ENCODE data around the gene TRAPPC12.
"Not testable (repeated sequence)": the region's sequence is repeated elsewhere in the genome, so short reads cannot be mapped to it uniquely, and the experiment has no call there.

Gene TRAPPC12

GRCh38 chr2:3433339-3433699, 53.8 kb downstream of the TRAPPC12 start:
- no peak for DNase-seq (ENCODE audit: low spot score)

DNA sequence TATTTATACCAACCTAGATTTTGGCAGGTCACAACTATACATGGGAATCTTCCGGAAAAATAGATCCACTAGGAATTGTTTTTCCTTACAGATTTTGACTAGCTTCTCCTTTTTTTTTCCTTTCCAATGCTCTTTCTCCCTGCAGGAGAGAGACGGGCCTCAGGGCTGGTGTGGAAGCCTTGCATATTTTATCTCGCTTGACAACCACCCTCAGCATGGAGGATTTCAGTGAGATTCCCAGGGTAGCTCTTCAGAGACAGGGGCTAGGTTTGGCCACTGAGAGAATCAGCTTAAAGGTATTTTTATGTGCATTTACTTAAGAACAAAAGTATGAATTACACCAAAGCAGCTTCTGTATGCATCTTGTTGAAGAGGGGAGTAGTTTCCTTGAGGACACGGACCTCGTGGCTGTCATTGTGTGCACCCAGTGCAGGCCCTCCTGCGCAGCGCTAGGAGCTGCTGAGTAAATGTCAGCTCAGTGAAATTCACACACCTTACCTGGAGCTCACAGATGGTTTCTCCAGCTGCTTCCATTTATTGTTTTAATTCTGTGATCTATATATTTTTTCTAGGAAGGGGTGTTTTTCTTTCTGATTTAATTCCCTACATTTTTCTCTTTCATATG, 54.4 kb downstream of the TRAPPC12 start:
- no peak for DNase-seq (ENCODE audit: low spot score)

- DNase-seq (ENCODE audit: low spot score) = no peak
Observed at GRCh38 chr2:3434654-3435053, 55.2 kb downstream of the TRAPPC12 start.

DNA sequence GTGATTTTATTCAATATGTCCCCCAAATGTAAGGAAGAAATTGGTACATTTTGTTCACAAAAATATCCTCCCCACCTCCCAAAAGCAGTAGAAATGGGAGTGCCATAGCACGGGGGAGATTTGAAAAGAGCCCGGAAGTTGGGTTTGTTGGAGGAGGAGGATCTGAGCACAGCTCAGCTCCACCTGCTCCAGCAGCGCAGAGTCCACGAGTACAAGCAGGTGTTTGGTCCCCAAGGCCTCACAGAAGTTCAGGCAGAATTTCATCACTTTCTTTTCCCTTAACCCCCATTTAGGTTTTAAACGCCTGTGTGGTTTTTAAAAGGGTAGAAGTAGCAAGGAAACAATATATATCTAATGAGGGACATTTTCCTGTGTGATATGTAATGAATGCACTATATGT, 56.0 kb downstream of the TRAPPC12 start:
- DNase-seq (ENCODE audit: low spot score) = no peak

GRCh38 chr2:3440477-3440876, 61.0 kb downstream of the TRAPPC12 start:
- no peak for DNase-seq (ENCODE audit: low spot score)

- DNase-seq (ENCODE audit: low spot score) = no peak
Observed at GRCh38 chr2:3441465-3441864, 62.0 kb downstream of the TRAPPC12 start.

DNA sequence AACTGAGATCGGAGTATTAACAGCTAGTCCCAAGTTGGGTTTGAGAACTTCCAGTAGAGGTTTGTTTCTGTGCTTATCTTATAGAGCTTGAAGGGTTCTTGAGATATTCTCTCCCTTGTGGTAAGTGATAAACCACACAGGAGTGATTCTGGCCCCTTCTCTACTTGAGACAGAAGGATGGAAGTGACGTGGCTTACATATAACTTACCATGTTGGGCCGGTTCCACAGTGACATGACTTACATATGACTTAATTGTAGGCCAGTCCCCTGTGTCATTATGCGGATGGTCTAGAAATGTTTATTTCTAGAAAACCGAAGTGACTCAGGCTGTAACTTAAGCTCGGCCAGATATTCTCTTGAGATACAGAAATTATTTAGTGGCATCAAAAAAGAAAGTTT, 62.7 kb downstream of the TRAPPC12 start:
- no peak for DNase-seq (ENCODE audit: low spot score)

GRCh38 chr2:3443083-3443482, 63.6 kb downstream of the TRAPPC12 start:
- DNase-seq (ENCODE audit: low spot score) = no peak

DNA sequence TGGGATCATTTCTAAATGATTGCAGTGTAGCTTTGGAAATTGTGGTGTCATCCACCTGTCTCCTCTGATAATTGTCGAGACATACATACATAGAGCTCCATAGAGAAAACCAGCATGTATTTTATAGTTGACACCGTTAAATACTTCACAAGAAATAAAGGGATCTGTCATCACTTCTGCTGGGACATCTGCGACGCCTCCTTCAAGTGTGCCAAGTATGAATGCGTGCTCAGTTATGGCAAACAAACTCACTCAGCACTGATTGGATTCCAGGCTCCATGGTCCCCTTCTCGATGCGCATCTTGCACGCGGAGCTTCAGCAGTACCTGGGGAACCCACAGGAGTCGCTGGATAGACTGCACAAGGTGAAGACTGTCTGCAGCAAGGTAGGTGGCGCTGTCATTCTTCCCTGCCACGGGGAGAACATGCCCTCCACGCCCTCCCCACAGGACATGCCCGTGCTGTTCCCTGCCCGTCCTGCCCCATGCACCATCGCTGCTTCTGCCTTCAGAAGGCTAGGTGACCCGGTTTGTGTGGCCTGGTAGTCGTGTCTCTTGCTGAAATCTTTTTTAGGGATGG, 64.1 kb downstream of the TRAPPC12 start:
- no peak for DNase-seq (ENCODE audit: low spot score)

GRCh38 chr2:3445891-3446290, 66.4 kb downstream of the TRAPPC12 start:
- no peak for DNase-seq (ENCODE audit: low spot score)

DNA sequence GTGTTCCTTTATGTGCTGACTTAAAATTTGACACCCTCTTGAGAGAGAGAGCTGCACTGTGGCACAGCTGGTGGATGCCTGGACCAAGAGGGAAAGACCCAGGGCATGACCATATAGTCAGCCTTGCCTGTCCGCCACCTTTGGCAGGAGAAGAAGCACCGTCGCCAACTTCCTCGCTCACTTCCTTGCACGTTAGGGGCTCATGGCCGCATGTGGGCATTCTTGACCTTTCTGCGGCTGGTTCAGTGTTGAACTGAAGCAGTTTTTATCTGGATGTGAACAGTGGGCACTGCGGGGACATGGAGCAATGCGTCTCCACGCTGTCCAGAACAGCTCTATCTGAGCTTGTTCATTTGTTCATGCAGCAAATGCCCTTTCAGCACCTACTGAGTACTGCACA, 66.9 kb downstream of the TRAPPC12 start:
- no peak for DNase-seq (ENCODE audit: low spot score)

- not testable (repeated sequence) for DNase-seq (ENCODE audit: low spot score)
Observed at GRCh38 chr2:3447186-3447585, 67.7 kb downstream of the TRAPPC12 start.

DNA sequence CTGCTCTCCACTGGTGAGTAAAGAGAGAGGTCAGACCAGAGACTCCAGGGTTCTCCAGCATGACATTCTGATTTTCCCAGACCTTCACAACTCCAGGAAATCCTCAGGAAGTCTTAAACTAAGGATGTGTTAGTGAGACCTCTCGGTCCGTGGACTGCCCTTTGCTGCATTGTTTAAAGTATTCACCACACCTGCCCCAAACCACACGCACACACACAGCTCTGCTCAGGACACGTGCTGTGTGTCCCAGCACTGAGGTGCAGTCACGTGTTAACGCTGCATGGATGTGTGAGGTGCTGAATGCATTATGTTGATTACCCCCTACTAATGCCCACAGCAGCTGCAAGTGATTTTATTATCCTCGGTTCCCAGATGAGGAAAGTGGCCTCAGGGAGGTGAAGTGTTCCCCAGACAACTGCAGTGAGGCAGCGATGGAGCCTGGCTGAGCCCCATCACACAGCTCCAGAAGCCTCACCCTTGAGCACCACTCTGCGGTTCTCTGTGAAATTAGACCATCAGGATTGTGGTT, 68.4 kb downstream of the TRAPPC12 start:
- no peak for DNase-seq (ENCODE audit: low spot score)

GRCh38 chr2:3448441-3448911, 69.0 kb downstream of the TRAPPC12 start:
- not testable (repeated sequence) for DNase-seq (ENCODE audit: low spot score)

GRCh38 chr2:3449086-3449485, 69.6 kb downstream of the TRAPPC12 start:
- DNase-seq (ENCODE audit: low spot score) = no peak

DNA sequence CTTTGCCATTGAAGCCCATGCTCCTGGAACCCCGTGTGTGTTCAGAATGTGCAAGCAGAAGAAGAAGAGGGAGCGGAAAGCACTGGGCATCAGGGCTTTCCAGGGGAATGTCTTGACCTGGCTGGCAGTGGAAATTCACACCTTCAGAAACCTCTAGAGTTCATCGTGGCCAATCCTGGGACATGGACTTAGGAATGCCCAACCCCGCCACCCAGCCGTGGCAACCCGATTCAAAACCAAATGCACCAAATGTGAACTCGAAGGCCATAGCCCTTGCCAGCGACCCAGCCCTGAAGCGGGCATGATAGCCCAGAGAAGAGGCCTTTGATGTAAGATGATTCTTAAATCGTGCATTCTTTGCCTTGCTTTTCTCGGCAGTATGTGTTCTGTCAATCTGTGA, 70.4 kb downstream of the TRAPPC12 start:
- DNase-seq (ENCODE audit: low spot score) = no peak

GRCh38 chr2:3450385-3451010, 71.0 kb downstream of the TRAPPC12 start:
- no peak for DNase-seq (ENCODE audit: low spot score)

GRCh38 chr2:3451169-3451568, 71.7 kb downstream of the TRAPPC12 start:
- DNase-seq (ENCODE audit: low spot score) = no peak

DNA sequence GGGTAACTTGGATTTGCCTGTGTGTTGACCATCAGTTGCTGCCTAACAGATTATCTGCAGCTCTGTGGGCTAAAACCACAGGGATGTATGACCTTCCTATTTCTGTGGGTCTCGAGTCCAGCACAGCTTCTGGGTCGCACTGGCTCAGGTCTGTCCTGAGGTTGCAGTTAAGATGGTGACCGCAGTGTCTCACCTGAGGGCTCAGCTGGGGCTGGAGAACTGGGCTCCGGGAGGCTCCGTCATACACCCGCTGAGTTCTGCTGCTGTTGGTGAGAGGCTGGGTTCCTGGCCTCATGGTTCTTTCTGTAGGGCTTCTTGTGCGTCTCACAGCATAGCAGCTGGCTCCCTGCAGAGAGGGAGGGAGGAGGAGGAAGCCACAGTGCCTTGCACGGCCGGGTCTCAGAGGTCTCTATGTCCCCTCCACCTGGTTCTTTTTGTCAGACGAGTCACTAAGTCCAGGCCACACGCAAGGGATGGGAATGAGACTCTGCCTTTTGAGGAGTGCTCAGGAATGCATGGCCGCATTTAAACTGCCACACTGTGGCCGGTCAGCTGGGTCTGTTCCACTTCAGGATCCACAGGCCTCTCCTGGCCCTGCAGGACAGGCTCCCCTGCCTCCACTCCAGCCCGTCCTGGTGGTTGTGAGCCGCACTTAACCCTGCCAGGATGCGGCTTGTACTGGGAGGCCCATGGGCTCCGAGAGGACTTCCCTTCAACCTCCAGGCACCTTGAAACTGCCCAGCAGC, 72.6 kb downstream of the TRAPPC12 start:
- DNase-seq (ENCODE audit: low spot score) = no peak

DNA sequence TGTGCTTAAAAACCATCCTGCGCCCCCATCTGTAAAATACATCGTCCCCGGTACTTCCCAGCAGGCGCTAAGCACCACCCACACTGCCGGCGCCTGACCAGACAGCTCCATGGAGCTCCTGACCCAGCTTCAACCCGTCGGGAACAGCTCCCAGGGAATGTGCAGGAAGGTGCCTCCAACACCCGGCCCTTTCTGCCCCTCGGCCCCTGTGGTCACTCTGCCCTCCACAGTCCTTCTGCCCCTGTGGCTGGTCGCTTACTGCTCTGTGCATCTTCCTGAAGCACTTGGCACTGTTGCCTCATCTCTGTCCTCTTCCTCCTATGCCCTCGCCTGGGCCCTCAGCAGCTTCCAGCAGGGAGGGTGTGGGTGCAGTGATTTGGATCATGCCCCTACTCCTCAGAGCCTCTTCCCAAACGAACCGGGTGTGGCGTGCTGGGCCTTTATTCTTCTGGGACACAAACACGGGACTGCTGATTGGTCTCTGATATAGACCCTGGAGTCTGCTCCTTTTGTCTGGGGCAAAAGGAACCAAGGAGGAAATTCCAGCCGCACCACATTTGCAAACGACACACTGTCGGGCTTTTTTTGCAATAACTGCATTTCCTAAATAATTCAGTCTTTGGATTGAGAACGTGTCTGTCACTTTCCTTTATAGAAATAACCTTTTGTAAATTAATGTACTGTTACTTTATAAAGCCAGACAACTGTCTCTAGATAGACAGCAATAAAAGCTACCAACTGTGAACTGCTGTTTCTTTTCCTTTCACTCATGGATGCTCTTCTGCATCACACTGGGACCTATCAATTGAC, 73.9 kb downstream of the TRAPPC12 start:
- no peak for DNase-seq (ENCODE audit: low spot score)

GRCh38 chr2:3454005-3454404, 74.5 kb downstream of the TRAPPC12 start:
- DNase-seq (ENCODE audit: low spot score) = not testable (repeated sequence)

DNA sequence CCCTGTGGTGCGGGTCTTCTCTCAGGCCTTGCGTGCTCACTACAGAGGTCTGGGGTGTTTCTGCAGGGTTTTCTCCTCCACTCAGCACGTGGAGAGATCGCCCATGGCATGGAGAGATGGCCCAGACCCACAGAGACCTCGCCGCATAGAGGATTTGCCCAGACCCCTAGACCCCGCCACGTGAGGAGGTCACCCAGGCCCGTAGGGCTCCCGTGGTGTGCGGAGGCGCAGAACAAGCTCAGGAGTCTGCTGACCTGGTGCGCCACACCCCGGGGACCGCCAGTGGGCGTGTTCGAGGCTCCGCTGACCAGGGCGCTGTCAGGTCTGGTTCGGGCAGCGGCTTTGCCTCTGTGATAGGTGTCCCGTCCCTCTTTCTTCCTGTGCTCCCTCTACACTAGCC, 75.3 kb downstream of the TRAPPC12 start:
- DNase-seq (ENCODE audit: low spot score) = no peak

Measured in SW480 (cell line).